Upper lobe of left lung (tissue), 4 donors: ENCODE measurements around the gene ETDC.

Experiments used
- EP300 ChIP-seq, 4 donors: sonication (generic); formaldehyde crosslinking; IDR thresholded peaks; one replicate each; pipeline ENCODE4 v1.5.1; 2017; ENCODE audit warnings: antibody characterized with exemption in 4 of 4, control low read depth in 2 of 4
- POLR2A ChIP-seq, 4 donors: fragments of 450-650 bp; IDR thresholded peaks; one replicate each; pipeline ENCODE4 v1.5.1; 2016 to 2017; ENCODE audit warnings: antibody characterized with exemption in 4 of 4, mild to moderate bottlenecking in 2 of 4
- TF ChIP-seq, protein P1 (sequence below), 6 experiments: fragments of 450-650 bp in 4 of 6; fragments of 200-600 bp in 2 of 6; sonication (generic) in 2 of 6; IDR thresholded peaks; one replicate each; pipeline ENCODE4 v1.5.1; 2016 to 2019; ENCODE audit warnings: antibody characterized with exemption in 6 of 6

DNA sequence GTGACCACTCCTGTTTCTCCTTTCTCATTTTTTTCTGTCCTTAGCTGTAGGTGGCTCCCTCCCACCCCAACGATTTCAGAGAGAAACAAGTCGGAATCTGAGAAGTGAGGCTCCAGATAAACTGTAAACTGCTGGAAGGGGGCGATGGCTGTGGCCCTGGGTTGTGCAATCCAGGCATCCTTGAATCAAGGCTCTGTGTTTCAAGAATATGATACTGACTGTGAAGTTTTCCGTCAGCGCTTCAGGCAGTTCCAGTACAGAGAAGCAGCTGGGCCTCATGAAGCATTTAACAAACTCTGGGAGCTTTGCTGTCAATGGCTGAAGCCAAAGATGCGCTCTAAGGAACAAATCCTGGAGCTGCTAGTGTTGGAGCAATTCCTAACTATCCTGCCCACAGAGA lies 37.7 kb downstream of the ETDC start:
- TF ChIP-seq, protein P1, sequence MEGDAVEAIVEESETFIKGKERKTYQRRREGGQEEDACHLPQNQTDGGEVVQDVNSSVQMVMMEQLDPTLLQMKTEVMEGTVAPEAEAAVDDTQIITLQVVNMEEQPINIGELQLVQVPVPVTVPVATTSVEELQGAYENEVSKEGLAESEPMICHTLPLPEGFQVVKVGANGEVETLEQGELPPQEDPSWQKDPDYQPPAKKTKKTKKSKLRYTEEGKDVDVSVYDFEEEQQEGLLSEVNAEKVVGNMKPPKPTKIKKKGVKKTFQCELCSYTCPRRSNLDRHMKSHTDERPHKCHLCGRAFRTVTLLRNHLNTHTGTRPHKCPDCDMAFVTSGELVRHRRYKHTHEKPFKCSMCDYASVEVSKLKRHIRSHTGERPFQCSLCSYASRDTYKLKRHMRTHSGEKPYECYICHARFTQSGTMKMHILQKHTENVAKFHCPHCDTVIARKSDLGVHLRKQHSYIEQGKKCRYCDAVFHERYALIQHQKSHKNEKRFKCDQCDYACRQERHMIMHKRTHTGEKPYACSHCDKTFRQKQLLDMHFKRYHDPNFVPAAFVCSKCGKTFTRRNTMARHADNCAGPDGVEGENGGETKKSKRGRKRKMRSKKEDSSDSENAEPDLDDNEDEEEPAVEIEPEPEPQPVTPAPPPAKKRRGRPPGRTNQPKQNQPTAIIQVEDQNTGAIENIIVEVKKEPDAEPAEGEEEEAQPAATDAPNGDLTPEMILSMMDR (IDR thresholded peaks at IDR 0.05), result no peak
- no peak for TF ChIP-seq EP300 (IDR thresholded peaks at IDR 0.05)
- no peak for TF ChIP-seq POLR2A (IDR thresholded peaks at IDR 0.05)
